Spleen (tissue), 7 donors: ENCODE data around the gene TGFB1.

ENCODE experiments used
- POLR2A ChIP-seq, 3 donors: fragments of 450-650 bp; IDR thresholded peaks; one replicate each; pipeline ENCODE4 v1.5.1; 2017; ENCODE audit warnings: antibody characterized with exemption in 3 of 3, mild to moderate bottlenecking in 1 of 3
- POLR2AphosphoS5 ChIP-seq, 3 donors: sonication (generic); formaldehyde crosslinking; IDR thresholded peaks; one replicate each; pipeline ENCODE4 v1.5.1; 2017; ENCODE audit warnings: antibody characterized with exemption in 3 of 3
- TF ChIP-seq, protein P1 (sequence below), 11 experiments: fragments of 200-600 bp in 7 of 11; fragments of 450-650 bp in 4 of 11; sonication (generic) in 4 of 11; IDR thresholded peaks in 8 of 11; conservative IDR thresholded peaks in 3 of 11; 1 replicate in 7 of 11; 2 replicates in 4 of 11; pipeline versions ENCODE4 v1.4.0 to v1.8.0; 2016 to 2021; ENCODE audit warnings: antibody characterized with exemption in 11 of 11, inconsistent platforms in 4 of 11, mild to moderate bottlenecking in 1 of 11
- donor health status: DM: no; HTN: no; CAD: no; lungs with moderate emphysema.
- donor health status: DM: no; HTN: no; CAD: no.
- donor health status: DM: no; HTN: no; CAD: no.

DNA sequence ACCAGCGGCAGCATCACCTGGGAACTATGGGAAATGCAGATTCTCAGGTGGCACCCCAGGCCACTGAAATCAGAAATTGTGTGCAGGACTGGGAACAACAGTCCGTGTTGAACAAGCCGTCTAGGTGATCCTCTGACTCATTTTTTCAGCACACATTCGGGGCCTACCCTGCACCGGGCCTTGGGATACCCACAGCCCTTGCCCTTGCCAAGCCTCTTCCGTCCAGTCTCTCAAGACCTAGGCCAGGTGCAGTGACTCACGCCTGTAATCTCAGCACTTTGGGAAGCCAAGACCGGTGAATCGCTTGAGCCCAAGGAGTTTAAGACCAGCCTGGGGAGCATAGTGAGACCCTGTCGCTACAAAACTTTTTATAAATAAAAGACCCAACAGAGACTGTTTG, 18.3 kb downstream of the TGFB1 start:
- TF ChIP-seq, protein P1, sequence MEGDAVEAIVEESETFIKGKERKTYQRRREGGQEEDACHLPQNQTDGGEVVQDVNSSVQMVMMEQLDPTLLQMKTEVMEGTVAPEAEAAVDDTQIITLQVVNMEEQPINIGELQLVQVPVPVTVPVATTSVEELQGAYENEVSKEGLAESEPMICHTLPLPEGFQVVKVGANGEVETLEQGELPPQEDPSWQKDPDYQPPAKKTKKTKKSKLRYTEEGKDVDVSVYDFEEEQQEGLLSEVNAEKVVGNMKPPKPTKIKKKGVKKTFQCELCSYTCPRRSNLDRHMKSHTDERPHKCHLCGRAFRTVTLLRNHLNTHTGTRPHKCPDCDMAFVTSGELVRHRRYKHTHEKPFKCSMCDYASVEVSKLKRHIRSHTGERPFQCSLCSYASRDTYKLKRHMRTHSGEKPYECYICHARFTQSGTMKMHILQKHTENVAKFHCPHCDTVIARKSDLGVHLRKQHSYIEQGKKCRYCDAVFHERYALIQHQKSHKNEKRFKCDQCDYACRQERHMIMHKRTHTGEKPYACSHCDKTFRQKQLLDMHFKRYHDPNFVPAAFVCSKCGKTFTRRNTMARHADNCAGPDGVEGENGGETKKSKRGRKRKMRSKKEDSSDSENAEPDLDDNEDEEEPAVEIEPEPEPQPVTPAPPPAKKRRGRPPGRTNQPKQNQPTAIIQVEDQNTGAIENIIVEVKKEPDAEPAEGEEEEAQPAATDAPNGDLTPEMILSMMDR (IDR thresholded peaks at IDR 0.05 in 8 of 11, conservative IDR thresholded peaks at IDR 0.05 in 3 of 11): no peak
- no peak for TF ChIP-seq POLR2A (IDR thresholded peaks at IDR 0.05)
- TF ChIP-seq POLR2AphosphoS5 (IDR thresholded peaks at IDR 0.05): peak in 1 of 3 donors; percentile 1
